Measurements from ENCODE around the gene TTC28.

TTC28 gene

GRCh38 chr22:28414913-28415312, 264.7 kb downstream of the TTC28 start:
- in situ Hi-C loops (cut with MboI; ENCODE audit: low sequenced_read_pairs) = no loop called here

GRCh38 chr22:28413612-28414399, 265.8 kb downstream of the TTC28 start:
- in situ Hi-C loops (cut with MboI; ENCODE audit: low sequenced_read_pairs) = no loop called here

GRCh38 chr22:28412109-28412508, 267.5 kb downstream of the TTC28 start:
- in situ Hi-C loops (cut with MboI; ENCODE audit: low sequenced_read_pairs) = no loop called here

GRCh38 chr22:28411125-28411524, 268.5 kb downstream of the TTC28 start:
- in situ Hi-C loops (cut with MboI; ENCODE audit: low sequenced_read_pairs) = no loop called here

- in situ Hi-C loops (cut with MboI; ENCODE audit: low sequenced_read_pairs) = no loop called here
Observed at GRCh38 chr22:28410050-28410816, 269.4 kb downstream of the TTC28 start.

- in situ Hi-C loops (cut with MboI; ENCODE audit: low sequenced_read_pairs) = no loop called here
Observed at GRCh38 chr22:28408709-28409108, 270.9 kb downstream of the TTC28 start.

GRCh38 chr22:28407645-28408044, 272.0 kb downstream of the TTC28 start:
- in situ Hi-C loops (cut with MboI; ENCODE audit: low sequenced_read_pairs) = no loop called here

GRCh38 chr22:28406246-28406645, 273.4 kb downstream of the TTC28 start:
- in situ Hi-C loops (cut with MboI; ENCODE audit: low sequenced_read_pairs) = no loop called here

GRCh38 chr22:28405588-28405987, 274.1 kb downstream of the TTC28 start:
- in situ Hi-C loops (cut with MboI; ENCODE audit: low sequenced_read_pairs) = no loop called here

GRCh38 chr22:28402539-28402938, 277.1 kb downstream of the TTC28 start:
- in situ Hi-C loops (cut with MboI; ENCODE audit: low sequenced_read_pairs) = no loop called here

GRCh38 chr22:28402060-28402459, 277.6 kb downstream of the TTC28 start:
- in situ Hi-C loops (cut with MboI; ENCODE audit: low sequenced_read_pairs) = no loop called here

- in situ Hi-C loops (cut with MboI; ENCODE audit: low sequenced_read_pairs) = no loop called here
Observed at GRCh38 chr22:28398981-28399380, 280.7 kb downstream of the TTC28 start.

GRCh38 chr22:28398355-28398754, 281.3 kb downstream of the TTC28 start:
- in situ Hi-C loops (cut with MboI; ENCODE audit: low sequenced_read_pairs) = no loop called here

- in situ Hi-C loops (cut with MboI; ENCODE audit: low sequenced_read_pairs) = no loop called here
Observed at GRCh38 chr22:28397306-28397705, 282.3 kb downstream of the TTC28 start.

- in situ Hi-C loops (cut with MboI; ENCODE audit: low sequenced_read_pairs) = no loop called here
Observed at GRCh38 chr22:28395920-28396753, 283.5 kb downstream of the TTC28 start.

- in situ Hi-C loops (cut with MboI; ENCODE audit: low sequenced_read_pairs) = no loop called here
Observed at GRCh38 chr22:28395520-28395919, 284.1 kb downstream of the TTC28 start.

GRCh38 chr22:28394513-28395110, 285.0 kb downstream of the TTC28 start:
- in situ Hi-C loops (cut with MboI; ENCODE audit: low sequenced_read_pairs) = no loop called here

- in situ Hi-C loops (cut with MboI; ENCODE audit: low sequenced_read_pairs) = no loop called here
Observed at GRCh38 chr22:28381429-28382167, 298.0 kb downstream of the TTC28 start.

GRCh38 chr22:28379951-28380350, 299.7 kb downstream of the TTC28 start:
- in situ Hi-C loops (cut with MboI; ENCODE audit: low sequenced_read_pairs) = no loop called here

GRCh38 chr22:28379075-28379779, 300.4 kb downstream of the TTC28 start:
- in situ Hi-C loops (cut with MboI; ENCODE audit: low sequenced_read_pairs) = no loop called here
